Mucosa of descending colon (tissue), 3 donors: Measurements from ENCODE around the gene ABCC8. TPM values are rescaled to one million over a fixed set of nuclear protein-coding genes. Genes with fewer than 3 reads are reported as not detected.
"Not testable (repeated sequence)": the region's sequence is repeated elsewhere in the genome, so short reads cannot be mapped to it uniquely, and the experiment has no call there.

ENCODE experiments used
- ATAC-seq: fragments of 200-7000 bp; cut with Tn5 transposase; one replicate; pipeline ENCODE4 v1.9.1; 2020; ENCODE audit warnings: mild to moderate bottlenecking, moderate library complexity
- DNase-seq, 3 donors: peaks; one replicate each; pipeline ENCODE4 v3.0.0-alpha.2; 2020
- H3K36me3 ChIP-seq: fragments of 200-600 bp; one replicate; pipeline ENCODE4 v1.8.0; 2021; ENCODE audit warnings: low read depth, mild to moderate bottlenecking
- H3K4me1 ChIP-seq: fragments of 200-600 bp; one replicate; pipeline ENCODE4 v1.8.0; 2021; ENCODE audit warnings: low read depth, mild to moderate bottlenecking
- H3K4me3 ChIP-seq: fragments of 200-600 bp; one replicate; pipeline ENCODE4 v1.8.0; 2021; ENCODE audit warnings: mild to moderate bottlenecking
- H3K9me3 ChIP-seq: fragments of 200-600 bp; one replicate; pipeline ENCODE4 v1.8.0; 2021; ENCODE audit warnings: mild to moderate bottlenecking
- CTCF ChIP-seq: fragments of 200-600 bp; IDR thresholded peaks from one replicate; pipeline ENCODE4 v1.8.0; 2022; ENCODE audit warnings: antibody characterized with exemption, mild to moderate bottlenecking
- intact Hi-C, 2 donors: fragments of 100-400 bp; cut with DNase I in 1 of 2; cut with micrococcal nuclease in 1 of 2; formaldehyde crosslinking; loops; one replicate each; pipeline versions ENCODE4 v1.11.0 to v1.11.1; 2022; cut with DNase I, micrococcal nuclease
- total RNA-seq, 3 donors: library from RNA; stranded (reverse); fragmentation: NEBNext Ultra II Directional in 2 of 3; extraction: Animal tissue kit (Norgen Biotek cat#: 25700) in 2 of 3; gene quantifications; one replicate each; pipeline versions ENCODE4 v1.2.1 to v1.2.4, GENCODE V29; 2021 to 2023
- donor health status: DM: no; HTN: no; CAD: no; lungs with moderate emphysema.
- donor health status: DM: no; HTN: no; CAD: no.
- donor health status: DM: no; HTN: yes; CAD: no.

ABCC8 gene
- total RNA-seq, 3 donors from 2014 or later: 2.2 to 4.1 (median 3.3) TPM

- ATAC-seq (no peak), DNase-seq (no peak)
- TF ChIP-seq CTCF: no peak
- H3K9me3 ChIP-seq: no peaks in the 10 kb centered on the region
- intact Hi-C loops: no loop called here
- no peaks in the 10 kb centered on the region for H3K36me3 ChIP-seq
- no peak overlapping the region for H3K4me3 ChIP-seq
- no peaks in the 10 kb centered on the region for H3K4me1 ChIP-seq
Measured at GRCh38 chr11:17431139-17431538, 45.5 kb downstream of the ABCC8 start.

GRCh38 chr11:17430616-17431015, 46.0 kb downstream of the ABCC8 start:
- no peak overlapping the region for H3K4me3 ChIP-seq
- no peaks in the 10 kb centered on the region for H3K9me3 ChIP-seq
- no peak for ATAC-seq
- DNase-seq: no peak
- no peak for TF ChIP-seq CTCF
- no peaks in the 10 kb centered on the region for H3K36me3 ChIP-seq
- no peaks in the 10 kb centered on the region for H3K4me1 ChIP-seq
- intact Hi-C loops: no loop called here

- DNase-seq (no peak), ATAC-seq (no peak)
- Histone ChIP-seq H3K36me3 (no peaks in the 10 kb centered on the region), H3K4me3 (no peak overlapping the region), H3K4me1 (no peaks in the 10 kb centered on the region), H3K9me3 (no peaks in the 10 kb centered on the region)
- TF ChIP-seq CTCF: no peak
- intact Hi-C loops: no loop called here
Measured at GRCh38 chr11:17428925-17429324, 47.7 kb downstream of the ABCC8 start.

- DNase-seq: no peak
- H3K4me3 ChIP-seq: no peak overlapping the region
- no peak for TF ChIP-seq CTCF
- intact Hi-C loops: no loop called here
- no peaks in the 10 kb centered on the region for H3K9me3 ChIP-seq
- H3K36me3 ChIP-seq: no peaks in the 10 kb centered on the region
- no peak for ATAC-seq
- H3K4me1 ChIP-seq: no peaks in the 10 kb centered on the region
Measured at GRCh38 chr11:17428261-17428660, 48.4 kb downstream of the ABCC8 start.

- H3K36me3 ChIP-seq, intact Hi-C loops, H3K9me3 ChIP-seq, H3K4me3 ChIP-seq, ATAC-seq, H3K4me1 ChIP-seq, DNase-seq: not testable (repeated sequence)
Measured at GRCh38 chr11:17426233-17426632, 50.4 kb downstream of the ABCC8 start.

- ATAC-seq: peak; percentile 99
- intact Hi-C loops: no loop called here
- no peaks in the 10 kb centered on the region for H3K4me1 ChIP-seq
- no peaks in the 10 kb centered on the region for H3K36me3 ChIP-seq
- peak; percentile 66 to 75 (median 73) for DNase-seq
- no peak for TF ChIP-seq CTCF
- no peaks in the 10 kb centered on the region for H3K9me3 ChIP-seq
- no peak overlapping the region for H3K4me3 ChIP-seq
Measured at GRCh38 chr11:17423533-17424310, 52.9 kb downstream of the ABCC8 start.
